Measurements from ENCODE around the gene PPP2R2D. TPM values are rescaled to one million over a fixed set of nuclear protein-coding genes. Genes with fewer than 3 reads are reported as not detected.

The PPP2R2D gene
- total RNA-seq, 1 experiment from 2014 or later, result 41.0 TPM

GRCh38 chr10:131910663-131911314 lies 10.0 kb downstream of the PPP2R2D start:
- Histone ChIP-seq H3K4me1 (ENCODE audit: control insufficient read depth, insufficient read depth, low read length) (peaks cover 12% of the 10 kb centered on the region; the same call in 1 of the 2 replicates), H3K27ac (ENCODE audit: low read length) (no peak overlapping the region), H3K4me3 (ENCODE audit: low read depth in 2 of 2, low read length in 2 of 2) (no peak overlapping the region), H3K9me3 (ENCODE audit: control insufficient read depth, insufficient read depth, low read depth, low read length) (no peaks in the 10 kb centered on the region), H3K36me3 (ENCODE audit: control insufficient read depth, insufficient read depth, low read length) (peaks cover 2% of the 10 kb centered on the region; the same call in 1 of the 2 replicates), H3K27me3 (ENCODE audit: control insufficient read depth, insufficient read depth, low read length) (no peaks in the 10 kb centered on the region)
- ATAC-seq, result no peak
- intact Hi-C loops (cut with micrococcal nuclease; ENCODE audit: unreplicated experiment), result no loop called here
- BruUV-seq (replicated peaks), result no TSS peak
- DNase-seq (ENCODE audit: low read depth, low spot score), result no peak
- in situ Hi-C loops (cut with HindIII; ENCODE audit: low pct_unique_long_range_greater_than_20kb, low sequenced_read_pairs), result no loop called here
- no peak for TF ChIP-seq SIN3A (IDR thresholded peaks at IDR 0.05; ENCODE audit: borderline replicate concordance, insufficient read depth, low read depth, low read length)
- no peak for TF ChIP-seq POLR2AphosphoS5 (IDR thresholded peaks at IDR 0.05; ENCODE audit: low read depth, low read length)
- no peak for TF ChIP-seq TCF7L2 (IDR thresholded peaks at IDR 0.05; ENCODE audit: low read depth, low read length)
- ChIA-PET CTCF (no interaction called here), POLR2A (interaction anchor here (0.5 kb wide), 1 partner anchor 23 kb away, joined by 3 read pairs; no protein-coding TSS in a partner anchor)

GRCh38 chr10:131911451-131911850 lies 10.6 kb downstream of the PPP2R2D start:
- H3K4me3 ChIP-seq (ENCODE audit: low read depth in 2 of 2, low read length in 2 of 2), result no peak overlapping the region
- BruUV-seq (replicated peaks), result no TSS peak
- intact Hi-C loops (cut with micrococcal nuclease; ENCODE audit: unreplicated experiment) (no loop called here), in situ Hi-C loops (cut with HindIII; ENCODE audit: low pct_unique_long_range_greater_than_20kb, low sequenced_read_pairs) (no loop called here)
- ATAC-seq, result no peak
- ChIA-PET POLR2A (interaction anchor here (0.5 to 0.7 kb wide), 2 partner anchors 10 to 23 kb away, joined by 3 read pairs; no protein-coding TSS in a partner anchor), CTCF (no interaction called here)
- H3K27me3 ChIP-seq (ENCODE audit: control insufficient read depth, insufficient read depth, low read length), result no peaks in the 10 kb centered on the region
- TF ChIP-seq CTCF (IDR thresholded peaks at IDR 0.05), result no peak
- no peak for TF ChIP-seq TCF7L2 (IDR thresholded peaks at IDR 0.05; ENCODE audit: low read depth, low read length)
- no peak for TF ChIP-seq POLR2AphosphoS5 (IDR thresholded peaks at IDR 0.05; ENCODE audit: low read depth, low read length)
- TF ChIP-seq SIN3A (IDR thresholded peaks at IDR 0.05; ENCODE audit: borderline replicate concordance, insufficient read depth, low read depth, low read length), result no peak
- TF ChIP-seq REST (IDR thresholded peaks at IDR 0.05; ENCODE audit: insufficient read depth in 1 of 2, low read depth in 2 of 2, low read length in 1 of 2), result no peak
- no peaks in the 10 kb centered on the region for H3K9me3 ChIP-seq (ENCODE audit: control insufficient read depth, insufficient read depth, low read depth, low read length)
- DNase-seq (ENCODE audit: low read depth, low spot score), result no peak
- H3K4me1 ChIP-seq (ENCODE audit: control insufficient read depth, insufficient read depth, low read length), result peaks cover 8% of the 10 kb centered on the region; the same call in 1 of the 2 replicates
- H3K27ac ChIP-seq (ENCODE audit: low read length), result no peak overlapping the region
- H3K36me3 ChIP-seq (ENCODE audit: control insufficient read depth, insufficient read depth, low read length), result peaks cover 2% of the 10 kb centered on the region; the same call in 1 of the 2 replicates

- Histone ChIP-seq H3K36me3 (ENCODE audit: control insufficient read depth, insufficient read depth, low read length) (peaks cover 2% of the 10 kb centered on the region; the same call in 1 of the 2 replicates), H3K27ac (ENCODE audit: low read length) (no peak overlapping the region), H3K4me3 (ENCODE audit: low read depth in 2 of 2, low read length in 2 of 2) (no peak overlapping the region), H3K4me1 (ENCODE audit: control insufficient read depth, insufficient read depth, low read length) (peaks cover 5% of the 10 kb centered on the region; the same call in 1 of the 2 replicates), H3K9me3 (ENCODE audit: control insufficient read depth, insufficient read depth, low read depth, low read length) (no peaks in the 10 kb centered on the region), H3K27me3 (ENCODE audit: control insufficient read depth, insufficient read depth, low read length) (no peaks in the 10 kb centered on the region)
- TF ChIP-seq REST (IDR thresholded peaks at IDR 0.05; ENCODE audit: insufficient read depth in 1 of 2, low read depth in 2 of 2, low read length in 1 of 2) (no peak), POLR2AphosphoS5 (IDR thresholded peaks at IDR 0.05; ENCODE audit: low read depth, low read length) (no peak), CTCF (IDR thresholded peaks at IDR 0.05) (no peak), SIN3A (IDR thresholded peaks at IDR 0.05; ENCODE audit: borderline replicate concordance, insufficient read depth, low read depth, low read length) (no peak), TCF7L2 (IDR thresholded peaks at IDR 0.05; ENCODE audit: low read depth, low read length) (no peak)
- ChIA-PET POLR2A (no interaction called here), CTCF (no interaction called here)
- DNase-seq (ENCODE audit: low read depth, low spot score), result no peak
- BruUV-seq (replicated peaks), result no TSS peak
- in situ Hi-C loops (cut with HindIII; ENCODE audit: low pct_unique_long_range_greater_than_20kb, low sequenced_read_pairs) (no loop called here), intact Hi-C loops (cut with micrococcal nuclease; ENCODE audit: unreplicated experiment) (no loop called here)
- ATAC-seq, result no peak
Measured at GRCh38 chr10:131912620-131913019, 11.8 kb downstream of the PPP2R2D start.
